GM21528 (cell line): ENCODE data around the gene GAS2L1.

Experiments
- ATAC-seq: cut with Tn5 transposase; IDR thresholded peaks from one replicate; pipeline ENCODE4 v1.9.1; 2021; ENCODE audit warnings: mild to moderate bottlenecking, moderate library complexity; ENCODE audit not compliant: unreplicated experiment, low FRiP score

GAS2L1 gene

DNA sequence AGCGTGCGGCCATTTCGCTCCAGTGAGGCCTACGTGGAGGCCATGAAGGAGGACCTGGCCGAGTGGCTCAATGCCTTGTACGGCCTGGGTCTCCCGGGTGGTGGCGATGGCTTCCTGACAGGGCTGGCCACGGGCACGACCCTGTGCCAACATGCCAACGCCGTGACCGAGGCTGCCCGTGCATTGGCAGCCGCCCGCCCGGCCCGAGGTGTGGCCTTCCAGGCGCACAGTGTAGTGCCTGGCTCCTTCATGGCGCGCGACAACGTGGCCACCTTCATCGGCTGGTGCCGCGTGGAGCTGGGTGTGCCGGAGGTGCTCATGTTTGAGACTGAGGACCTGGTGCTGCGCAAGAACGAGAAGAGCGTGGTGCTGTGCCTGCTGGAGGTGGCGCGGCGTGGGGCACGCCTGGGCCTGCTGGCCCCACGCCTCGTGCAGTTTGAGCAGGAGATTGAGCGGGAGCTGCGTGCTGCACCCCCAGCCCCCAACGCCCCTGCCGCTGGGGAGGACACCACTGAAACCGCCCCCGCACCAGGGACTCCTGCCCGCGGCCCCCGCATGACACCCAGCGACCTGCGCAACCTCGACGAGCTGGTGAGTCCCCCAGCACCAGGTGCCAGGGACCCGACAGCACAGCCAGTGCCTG is 1.8 kb downstream of the GAS2L1 start:
- no peak for ATAC-seq

DNA sequence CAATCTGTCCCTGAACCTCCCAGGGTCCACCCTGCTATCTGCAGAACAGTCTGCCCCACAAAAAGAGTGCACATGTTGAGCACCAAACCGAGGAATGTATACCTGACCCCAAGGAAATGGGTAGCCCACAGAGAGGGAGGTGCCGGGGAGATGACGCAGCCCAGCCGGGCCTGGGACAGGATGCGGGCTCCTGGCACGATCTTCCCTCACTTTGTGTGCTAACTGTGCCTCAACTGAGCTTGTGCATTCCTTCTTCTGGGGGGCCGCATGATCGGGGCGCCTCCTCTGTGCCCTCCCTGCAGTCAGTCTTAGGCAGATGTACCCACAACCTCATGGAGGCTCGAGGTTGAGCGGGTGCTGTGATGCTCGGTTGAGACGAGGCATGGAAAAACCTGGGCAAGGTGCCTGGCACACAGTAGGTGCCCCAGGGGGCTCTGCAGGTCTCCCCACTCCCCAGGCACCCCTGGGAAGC is 2.4 kb downstream of the GAS2L1 start:
- no peak for ATAC-seq

DNA sequence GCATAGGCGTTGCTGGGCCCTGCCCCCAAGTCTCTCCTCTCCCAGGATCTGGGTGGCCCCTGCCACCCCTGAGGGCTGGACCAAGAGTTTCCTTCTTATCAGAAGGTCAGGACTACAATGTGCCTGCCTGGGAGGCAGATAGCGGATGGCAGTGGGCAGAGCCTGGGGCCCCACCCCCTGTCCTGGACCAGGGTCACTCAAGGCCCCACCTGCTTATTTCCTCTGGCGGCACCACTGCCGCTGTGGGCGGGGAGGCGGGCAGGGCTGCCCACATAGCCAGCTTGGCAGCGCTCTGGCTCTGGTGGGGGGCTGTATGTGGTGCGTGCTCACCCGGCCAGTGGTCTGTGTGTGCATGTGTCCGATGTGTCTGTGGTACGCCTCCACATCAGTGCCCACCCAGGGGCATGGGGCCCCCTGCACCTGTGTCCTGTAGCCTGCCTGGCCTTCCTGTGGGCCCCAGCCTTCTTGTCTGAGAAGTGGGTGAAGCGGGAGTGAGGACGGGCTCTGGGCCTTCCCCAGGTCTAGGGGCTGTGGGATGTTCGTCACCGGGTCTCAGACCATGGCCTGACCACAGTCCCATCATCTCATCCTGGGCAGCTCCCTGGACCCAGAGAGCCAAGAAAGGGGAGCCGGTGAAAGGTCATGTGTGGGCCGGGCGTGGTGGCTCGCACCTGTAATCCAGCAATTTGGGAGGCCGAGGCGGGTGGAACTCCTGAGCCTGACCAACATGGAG is 3.0 kb downstream of the GAS2L1 start:
- no peak for ATAC-seq

DNA sequence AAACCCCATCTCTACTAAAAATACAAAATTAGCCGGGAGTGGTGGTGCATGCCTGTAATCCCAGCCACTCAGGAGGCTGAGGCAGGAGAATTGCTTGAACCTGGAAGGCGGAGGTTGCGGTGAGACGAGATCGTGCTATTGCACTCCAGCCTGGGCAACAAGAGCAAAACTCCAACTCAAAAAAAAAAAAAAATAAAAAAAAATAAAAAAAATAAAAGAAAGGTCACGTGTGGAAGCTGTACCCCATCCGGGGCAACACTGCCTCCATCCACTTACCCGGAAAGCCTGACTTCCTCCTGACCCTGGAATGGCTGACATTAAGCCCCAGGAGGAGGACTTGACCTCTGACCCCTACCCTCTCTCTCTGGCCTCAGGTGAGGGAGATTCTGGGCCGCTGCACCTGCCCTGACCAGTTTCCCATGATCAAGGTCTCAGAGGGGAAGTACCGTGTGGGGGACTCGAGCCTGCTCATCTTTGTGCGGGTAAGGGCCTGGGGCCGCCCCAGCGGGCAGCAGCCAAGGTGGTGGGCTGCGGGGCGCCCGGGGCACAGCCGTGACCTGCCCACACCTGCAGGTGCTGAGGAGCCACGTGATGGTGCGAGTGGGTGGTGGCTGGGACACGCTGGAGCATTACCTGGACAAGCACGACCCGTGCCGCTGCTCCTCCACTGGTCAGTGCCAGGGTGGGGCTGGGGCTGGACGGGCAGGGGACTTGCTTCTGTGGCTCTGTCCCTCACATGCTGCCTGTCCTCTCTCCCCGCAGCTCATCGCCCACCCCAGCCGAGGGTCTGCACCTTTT is 3.8 kb downstream of the GAS2L1 start:
- no peak for ATAC-seq

DNA sequence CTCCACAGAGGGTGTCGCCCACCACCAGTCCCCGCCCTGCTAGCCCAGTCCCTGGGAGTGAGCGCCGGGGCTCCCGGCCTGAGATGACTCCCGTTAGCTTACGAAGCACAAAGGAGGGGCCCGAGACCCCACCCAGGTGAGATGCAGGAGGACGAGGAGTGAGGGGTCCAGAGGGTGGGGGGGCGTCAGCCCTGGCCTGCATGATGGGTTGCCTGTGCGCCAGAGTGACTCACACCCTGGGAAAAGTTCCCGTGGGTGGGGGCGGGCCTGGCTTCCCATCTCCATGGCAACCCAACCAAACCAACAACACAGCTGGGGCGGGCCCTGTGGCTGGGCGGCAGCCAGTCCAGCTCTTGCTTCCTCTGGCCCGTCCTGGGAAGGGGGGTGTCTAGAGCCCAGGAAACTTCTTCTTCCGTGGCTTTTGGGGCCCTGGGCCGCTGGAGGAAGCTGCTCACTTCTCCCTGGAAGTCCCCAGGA is 4.5 kb downstream of the GAS2L1 start:
- ATAC-seq: no peak

DNA sequence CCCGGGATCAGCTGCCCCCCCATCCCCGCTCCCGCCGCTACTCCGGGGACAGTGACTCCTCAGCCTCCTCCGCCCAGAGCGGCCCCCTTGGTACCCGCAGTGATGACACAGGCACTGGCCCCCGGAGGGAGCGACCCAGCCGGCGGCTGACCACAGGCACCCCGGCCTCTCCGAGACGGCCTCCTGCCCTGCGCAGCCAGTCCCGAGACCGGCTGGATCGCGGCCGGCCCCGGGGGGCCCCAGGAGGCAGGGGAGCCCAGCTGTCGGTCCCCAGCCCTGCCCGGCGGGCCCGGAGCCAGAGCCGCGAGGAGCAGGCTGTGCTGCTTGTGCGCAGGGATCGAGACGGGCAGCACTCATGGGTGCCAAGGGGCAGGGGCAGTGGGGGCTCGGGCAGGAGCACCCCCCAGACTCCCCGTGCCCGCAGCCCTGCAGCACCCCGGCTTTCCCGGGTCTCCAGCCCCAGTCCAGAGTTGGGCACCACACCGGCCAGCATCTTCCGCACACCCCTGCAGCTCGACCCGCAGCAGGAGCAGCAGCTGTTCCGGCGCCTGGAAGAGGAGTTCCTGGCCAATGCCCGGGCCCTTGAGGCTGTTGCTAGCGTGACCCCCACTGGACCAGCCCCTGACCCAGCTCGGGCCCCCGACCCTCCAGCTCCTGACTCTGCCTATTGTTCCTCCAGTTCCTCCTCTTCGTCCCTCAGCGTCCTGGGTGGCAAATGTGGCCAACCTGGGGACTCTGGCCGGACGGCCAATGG is 5.2 kb downstream of the GAS2L1 start:
- no peak for ATAC-seq

DNA sequence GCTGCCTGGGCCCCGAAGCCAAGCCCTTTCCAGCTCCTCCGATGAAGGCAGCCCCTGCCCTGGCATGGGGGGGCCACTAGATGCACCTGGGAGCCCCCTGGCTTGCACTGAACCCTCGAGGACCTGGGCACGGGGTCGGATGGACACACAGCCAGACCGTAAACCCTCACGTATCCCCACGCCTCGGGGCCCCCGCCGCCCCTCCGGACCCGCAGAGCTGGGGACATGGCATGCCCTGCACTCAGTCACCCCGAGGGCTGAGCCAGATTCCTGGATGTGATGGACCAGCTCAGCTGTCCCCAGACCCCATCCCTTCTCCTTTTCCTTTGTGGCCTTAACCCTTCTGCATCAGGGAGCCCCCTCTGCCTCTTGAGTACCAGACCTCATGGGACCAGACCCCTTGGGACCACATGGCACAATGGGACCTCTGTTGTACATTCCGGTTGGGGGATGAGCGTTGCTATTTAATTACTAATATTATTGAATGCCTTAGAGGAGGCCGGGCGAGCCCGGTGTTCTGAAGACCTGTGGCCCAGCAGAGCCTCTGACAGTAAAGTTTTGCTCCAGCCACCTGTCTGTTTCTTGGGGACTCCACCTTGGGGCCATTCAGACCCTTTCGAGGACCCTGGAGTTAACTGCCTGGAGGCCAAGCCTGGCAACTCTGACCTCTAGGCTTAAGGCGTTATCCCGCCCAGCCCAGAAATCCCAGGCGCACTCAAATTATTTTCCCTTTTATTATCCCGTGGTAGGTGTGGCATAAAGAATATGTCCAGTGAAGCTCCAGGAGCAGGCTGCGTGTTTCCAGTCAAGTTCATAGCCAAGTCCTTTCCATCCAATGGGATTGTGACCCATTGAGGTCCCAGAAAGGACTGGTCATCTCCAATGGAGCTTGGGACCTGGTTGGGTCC is 6.0 kb downstream of the GAS2L1 start:
- no peak for ATAC-seq

DNA sequence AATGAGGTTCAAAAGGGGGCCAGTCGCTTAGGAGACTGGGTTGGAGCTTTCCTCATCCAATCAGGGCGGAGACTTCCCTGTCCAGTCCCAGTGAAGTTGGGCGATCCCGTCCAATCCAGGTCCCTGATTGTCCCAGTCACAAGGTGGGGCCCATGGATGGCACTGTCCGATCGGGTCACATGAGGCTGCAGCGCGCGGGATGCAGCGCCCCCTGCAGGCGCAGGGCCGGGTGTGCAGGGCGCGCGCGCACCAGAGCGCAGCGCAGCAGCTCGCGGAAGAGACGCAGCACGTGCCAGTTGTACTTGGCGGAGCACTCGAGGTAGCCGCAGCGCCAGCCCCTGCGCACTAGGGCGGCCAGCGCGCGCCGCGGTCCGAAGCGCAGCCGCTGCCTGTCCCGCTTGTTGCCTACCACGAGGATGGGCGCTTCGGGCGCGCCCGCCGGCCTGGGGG is 6.7 kb downstream of the GAS2L1 start:
- ATAC-seq: no peak

DNA sequence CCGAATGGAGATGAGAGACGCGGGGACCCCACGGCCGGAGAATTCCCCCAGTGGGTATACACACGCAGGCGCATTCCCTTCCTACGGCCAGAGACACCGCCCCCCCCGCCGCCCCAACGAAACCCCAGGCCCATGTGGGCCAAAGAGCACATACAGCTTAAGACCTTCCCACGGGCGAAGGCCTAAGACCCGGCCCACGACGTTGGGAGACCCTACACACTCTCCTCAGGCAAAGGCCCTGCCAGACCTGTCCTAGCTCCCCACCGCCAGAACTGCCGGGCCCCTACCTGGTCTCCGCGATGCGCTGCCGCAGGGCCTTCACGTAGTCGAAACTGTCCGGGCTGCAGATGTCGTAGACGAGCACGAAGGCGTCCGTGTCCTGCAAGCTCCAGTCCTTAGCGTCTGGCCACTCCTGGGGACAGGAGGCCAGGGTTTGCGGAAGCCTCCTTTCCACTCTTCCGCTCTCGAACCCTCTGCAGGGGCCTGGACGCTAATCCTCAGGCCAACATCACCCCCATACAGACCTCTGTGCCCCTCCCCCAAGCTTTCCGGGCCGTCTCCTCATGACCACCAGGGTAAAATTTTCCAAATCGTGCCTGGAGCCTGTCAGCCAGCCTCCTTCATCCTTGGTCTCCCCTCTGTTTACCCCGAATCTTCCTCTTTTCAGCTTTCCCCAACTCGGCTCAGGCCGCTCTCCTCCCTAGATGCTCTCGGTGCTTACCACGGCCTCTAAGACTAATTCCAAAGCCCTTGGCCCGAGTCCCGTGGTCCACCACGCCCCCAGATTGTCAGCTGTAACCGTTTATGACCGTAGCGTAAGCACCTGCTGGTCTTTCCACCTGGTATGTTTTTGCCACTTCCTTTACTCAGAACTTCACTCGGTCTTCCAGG is 7.4 kb downstream of the GAS2L1 start:
- ATAC-seq: no peak

DNA sequence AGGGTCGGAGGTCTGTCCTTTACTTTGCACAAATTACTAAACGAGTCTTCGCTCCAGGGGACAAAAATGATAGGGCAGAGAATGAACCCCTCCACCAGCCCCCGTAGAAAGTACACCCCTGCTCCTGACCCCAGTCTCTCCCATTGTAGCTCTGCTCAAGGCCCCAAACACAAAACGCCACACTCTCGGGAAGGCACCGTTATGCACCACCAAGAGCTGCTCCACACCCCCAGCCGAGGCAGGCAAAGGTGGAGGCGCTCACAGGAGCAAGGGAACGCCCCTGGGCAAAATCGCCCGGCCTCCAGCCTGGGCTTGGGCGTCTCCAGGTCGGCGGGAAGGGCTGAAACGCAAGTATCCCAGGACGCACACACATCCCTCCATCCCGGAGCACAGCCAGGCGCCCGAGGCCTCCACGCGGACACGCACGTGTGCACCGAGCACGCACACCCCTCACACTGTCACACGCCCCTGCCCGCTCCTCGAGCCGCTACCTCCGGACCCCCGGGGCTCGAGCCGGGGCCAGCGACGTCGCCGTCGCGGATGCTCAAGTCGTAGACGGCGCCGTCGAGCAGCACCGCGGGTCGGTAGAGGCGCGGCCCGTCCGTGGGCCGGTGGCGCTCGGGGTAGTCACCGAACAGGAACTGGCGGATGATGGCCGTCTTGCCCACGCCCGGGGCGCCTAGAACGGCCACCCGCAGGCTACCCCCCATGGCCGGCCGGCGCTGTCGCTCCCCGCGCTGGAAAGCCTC is 8.3 kb downstream of the GAS2L1 start:
- ATAC-seq: no peak

DNA sequence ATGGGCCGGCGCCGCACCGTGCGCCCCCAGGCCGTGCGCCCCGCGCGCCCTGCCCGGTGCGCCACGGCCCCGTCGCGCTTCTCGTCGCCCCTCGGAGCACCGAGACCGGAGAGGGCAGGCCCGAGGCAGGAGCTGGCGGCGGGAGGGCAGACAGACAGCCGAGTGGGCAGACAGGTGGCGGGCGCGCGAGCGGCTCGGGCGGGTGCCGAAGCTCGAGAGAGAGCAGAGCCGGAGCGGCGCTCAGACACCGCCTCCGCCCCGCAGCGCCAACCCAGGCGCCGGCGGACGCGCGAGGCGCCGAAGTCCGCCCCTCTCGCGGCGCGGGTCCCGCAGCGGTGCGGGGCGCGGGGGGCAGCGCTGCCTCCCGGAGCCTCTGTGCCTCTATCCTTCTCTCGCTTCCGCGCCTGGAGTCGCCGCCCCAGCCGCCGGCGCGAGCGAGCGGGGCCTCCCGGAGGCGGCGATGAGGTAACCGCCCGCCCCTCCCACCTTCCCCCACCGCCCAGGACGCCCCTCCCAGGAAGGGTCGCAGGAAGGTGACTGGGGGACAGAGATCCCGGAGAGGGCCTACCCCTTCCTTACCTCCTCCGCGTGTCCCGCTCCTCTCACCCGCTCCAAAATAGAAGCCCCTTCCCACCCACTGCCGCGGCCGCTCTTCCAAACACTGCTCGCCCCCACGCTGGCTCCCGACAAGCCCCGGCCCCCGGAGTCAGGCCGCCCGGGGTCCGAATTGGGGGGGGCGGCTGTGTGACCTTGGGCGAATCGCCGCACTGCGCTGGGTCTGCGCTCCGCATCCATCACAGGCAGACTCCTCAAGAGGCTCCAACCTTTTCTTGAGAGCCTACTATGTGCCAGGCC is 9.1 kb downstream of the GAS2L1 start, which contains the start of gene RASL10A:
Gene RASL10A (minus strand): TSS at position 412 of the 855 bp plus-strand sequence. CDS start 451 bp downstream, outside the sequence.
- no peak for ATAC-seq

DNA sequence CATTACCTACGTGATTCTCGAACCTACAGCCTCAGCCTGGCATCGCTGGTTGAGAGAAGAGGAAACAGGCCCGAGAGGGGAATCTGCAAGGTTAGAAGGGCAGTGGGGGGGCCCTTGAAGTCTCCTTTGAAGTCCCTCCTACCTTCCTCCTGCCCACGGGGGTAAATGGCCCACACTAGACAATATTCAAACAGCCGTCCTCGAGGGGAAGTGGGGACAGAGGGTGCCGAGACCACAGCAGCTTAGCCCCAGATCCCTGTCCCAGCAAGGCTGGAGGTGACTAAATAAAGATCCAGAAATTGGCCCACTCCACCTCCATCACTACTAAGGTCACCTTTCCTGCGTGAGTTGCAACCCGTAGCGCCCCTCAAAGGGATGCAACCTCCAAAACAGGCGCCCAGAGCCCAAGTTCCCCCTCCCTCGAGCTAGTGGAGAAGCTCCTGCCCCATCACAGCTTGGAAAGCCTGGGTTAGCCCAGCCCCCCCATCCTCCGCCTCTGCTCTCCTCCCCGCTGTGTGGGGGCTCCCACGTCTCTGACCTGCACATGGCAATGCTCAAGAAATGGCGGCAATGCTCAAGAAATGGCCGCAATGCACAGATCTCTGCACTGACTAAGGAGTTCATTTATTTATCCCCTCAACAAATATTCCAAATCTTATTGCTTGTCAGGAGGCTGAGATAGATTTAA is 9.8 kb downstream of the GAS2L1 start:
- no peak for ATAC-seq

DNA sequence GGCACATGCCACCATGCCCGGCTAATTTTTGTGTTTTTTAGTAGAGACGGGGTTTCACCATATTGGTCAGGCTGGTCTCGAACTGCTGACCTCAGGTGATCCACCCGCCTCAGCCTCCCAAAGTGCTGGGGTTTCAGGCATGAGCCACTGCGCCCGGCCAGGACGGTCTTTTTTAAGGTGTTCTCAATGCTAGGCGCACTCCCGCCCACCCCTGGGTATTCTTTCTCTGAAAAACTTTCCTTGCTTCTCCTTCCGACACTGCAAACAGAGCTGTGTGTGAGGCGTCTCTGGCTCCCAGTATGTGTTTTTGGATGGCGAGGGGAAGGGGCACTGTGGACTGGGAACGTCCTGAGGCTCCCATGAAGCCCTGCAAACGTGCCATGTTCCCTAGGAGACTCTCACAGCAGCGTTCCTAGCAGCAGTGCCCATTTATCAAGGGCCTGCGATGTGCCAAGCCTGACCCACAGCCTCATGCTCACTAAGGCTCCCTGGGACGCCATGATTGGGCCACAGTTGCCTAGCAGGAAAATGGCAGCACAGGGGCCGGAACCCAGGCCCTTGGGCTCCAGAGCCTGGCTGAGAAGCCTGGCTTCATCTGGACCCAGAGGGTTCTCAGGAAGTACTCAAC is 11.5 kb downstream of the GAS2L1 start:
- no peak for ATAC-seq

DNA sequence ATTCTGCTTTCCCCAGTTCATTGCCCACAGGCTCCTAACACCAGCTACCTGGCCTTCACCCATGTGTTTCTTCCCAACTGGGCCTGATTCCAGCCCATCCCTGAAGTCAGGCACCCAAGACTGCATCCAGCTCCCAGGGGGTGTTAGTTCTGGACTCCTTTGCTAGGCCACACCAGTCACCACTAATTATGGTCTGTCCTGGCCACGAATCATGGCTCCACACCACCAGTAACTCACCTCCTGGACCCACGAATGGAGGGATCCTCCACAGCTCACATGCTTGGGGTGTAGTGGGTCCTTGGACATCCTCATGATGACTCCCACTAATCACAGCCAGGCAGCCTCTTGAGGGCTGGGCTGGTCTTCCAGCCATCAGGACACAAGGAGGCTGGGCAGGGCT is 12.6 kb downstream of the GAS2L1 start:
- no peak for ATAC-seq

DNA sequence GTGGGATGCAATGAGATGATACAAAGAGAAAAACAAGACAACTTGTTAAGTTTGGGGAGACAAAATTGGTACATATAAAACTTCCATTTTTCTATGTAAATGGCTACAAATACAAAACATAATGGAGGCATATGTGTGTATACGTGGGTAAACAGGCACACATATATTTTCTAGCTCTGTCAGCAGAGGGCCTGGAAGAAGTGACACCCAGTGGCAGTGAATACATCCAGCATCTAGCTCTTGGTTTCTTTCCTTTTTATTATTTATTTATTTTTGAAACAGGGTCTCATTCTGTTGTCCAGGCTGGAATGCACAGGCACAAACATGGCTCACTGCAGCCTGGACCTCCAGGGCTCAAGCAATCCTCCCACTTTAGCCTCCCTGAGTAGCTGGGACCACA is 14.1 kb downstream of the GAS2L1 start:
- ATAC-seq: no peak

DNA sequence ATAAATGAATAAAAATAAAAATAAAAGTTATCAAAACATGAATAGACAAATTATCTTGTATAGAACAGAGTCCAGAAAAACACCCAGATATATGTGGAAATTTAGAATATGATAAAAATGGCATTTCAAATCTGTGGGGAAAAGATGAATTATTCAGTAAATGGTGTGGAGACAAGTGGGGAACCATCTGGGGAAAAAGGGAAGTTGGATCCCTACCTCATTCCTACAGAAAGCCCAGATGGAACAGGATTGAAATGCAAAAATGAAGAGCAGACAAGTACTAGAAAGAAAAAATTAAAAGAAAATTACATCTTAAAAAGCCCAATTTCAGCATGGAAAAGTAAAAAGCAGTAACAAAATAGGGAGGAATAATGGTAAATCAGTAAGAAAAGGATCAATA is 17.2 kb downstream of the GAS2L1 start:
- ATAC-seq: no peak
